Measurements from ENCODE around the gene PIGX.

PIGX gene

GRCh38 chr3:196757876-196758739, 45.9 kb downstream of the PIGX start:
- DNase-seq (ENCODE audit: low spot score) = no peak

GRCh38 chr3:196763179-196763578, 51.0 kb downstream of the PIGX start:
- DNase-seq (ENCODE audit: low spot score) = no peak

- no peak for DNase-seq (ENCODE audit: low spot score)
Measured at GRCh38 chr3:196765454-196765853, 53.3 kb downstream of the PIGX start.

- no peak for DNase-seq (ENCODE audit: low spot score)
Measured at GRCh38 chr3:196771067-196771466, 58.9 kb downstream of the PIGX start.

DNA sequence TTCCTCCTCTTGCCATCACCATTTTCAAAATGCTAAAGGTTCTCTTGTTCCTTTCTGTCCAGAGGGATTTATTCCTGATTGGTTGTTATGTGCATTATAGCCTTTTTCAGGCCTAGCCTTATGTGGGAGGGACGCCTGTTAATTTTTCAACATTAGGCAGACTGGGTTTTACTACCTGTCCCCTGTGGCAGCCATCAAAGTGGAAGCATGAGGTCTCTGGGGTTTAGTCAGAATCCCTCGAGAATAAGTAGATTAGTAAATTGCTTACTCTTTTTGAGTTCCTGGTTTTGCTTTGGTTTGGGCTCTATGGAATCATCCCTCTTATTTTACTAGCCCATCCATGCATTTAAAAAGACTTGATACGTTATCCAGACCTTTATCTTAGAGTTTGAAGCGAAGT, 59.9 kb downstream of the PIGX start:
- no peak for DNase-seq (ENCODE audit: low spot score)

GRCh38 chr3:196772897-196773296, 60.7 kb downstream of the PIGX start:
- DNase-seq (ENCODE audit: low spot score) = no peak

GRCh38 chr3:196774191-196774820, 62.1 kb downstream of the PIGX start:
- no peak for DNase-seq (ENCODE audit: low spot score)

DNA sequence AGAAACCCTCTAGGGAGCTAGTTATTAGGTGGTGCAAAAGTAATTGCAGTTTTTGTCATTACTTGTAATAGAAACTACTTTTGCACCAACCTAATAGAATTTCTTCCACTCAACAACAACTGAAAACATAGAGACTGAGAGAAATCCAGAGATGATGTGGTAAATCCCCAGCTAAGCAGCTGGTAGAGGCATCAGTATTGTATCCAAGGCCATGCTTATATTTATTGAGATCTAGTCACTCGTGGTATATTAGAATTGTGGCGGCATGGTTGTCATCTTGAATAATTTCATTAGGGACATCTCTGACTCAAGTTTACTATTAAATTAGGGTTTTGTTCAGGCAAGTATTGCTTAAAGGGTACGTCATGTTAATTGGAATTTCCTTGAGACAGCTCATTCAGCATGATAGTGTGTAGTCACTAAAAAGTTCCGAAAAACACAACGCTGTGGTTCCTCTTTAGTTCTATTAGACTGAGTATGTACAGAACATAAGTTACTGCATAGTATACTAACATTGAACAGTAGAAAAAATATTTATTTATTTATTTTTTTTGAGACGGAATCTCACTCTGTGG, 62.8 kb downstream of the PIGX start:
- no peak for DNase-seq (ENCODE audit: low spot score)

- DNase-seq (ENCODE audit: low spot score) = no peak
Measured at GRCh38 chr3:196775938-196776337, 63.8 kb downstream of the PIGX start.

DNA sequence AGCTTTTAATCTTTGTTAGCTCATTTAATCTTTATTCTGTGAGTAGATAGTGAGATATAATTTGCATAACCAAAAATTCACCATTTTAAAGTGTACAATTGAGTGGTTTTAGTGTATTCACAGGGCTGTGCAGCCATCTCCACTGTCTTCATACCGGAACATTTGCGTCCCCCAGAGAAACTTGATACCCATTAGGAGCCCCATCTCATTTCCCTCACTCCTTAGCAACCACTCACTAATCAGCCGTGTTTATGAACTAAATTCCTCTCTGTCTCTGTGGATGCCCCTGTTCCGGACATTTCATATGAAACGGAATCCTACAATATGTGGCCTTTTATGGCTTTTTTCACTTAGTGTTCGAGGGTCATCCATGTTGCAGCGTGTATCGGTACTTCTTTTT, 65.7 kb downstream of the PIGX start:
- no peak for DNase-seq (ENCODE audit: low spot score)

DNA sequence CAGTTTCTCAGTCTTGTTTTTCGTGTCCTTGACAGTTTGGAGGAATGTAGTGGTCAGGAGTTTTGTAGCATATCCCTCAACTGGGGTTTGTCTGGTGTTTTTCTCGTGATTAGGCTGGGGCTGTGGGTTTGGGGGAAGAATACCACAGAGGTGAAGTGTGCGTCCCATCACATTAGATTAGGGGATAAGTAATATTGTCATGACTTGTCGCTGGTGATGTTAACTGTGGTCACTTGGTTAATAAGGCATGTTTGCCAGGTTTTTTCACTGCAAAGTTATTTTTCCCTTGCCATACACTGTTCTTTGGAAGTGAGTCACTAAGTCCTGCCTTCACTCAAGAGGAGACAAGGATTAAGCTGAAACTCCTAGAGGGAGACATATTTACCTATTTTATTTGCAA, 66.6 kb downstream of the PIGX start:
- DNase-seq (ENCODE audit: low spot score) = no peak

- no peak for DNase-seq (ENCODE audit: low spot score)
Measured at GRCh38 chr3:196782511-196782910, 70.3 kb downstream of the PIGX start.
